HG03521 (cell line): ENCODE data around the gene DDN.

Source experiments
- ATAC-seq: cut with Tn5 transposase; IDR thresholded peaks from one replicate; pipeline ENCODE4 v1.9.1; 2021; ENCODE audit warnings: mild to moderate bottlenecking, moderate library complexity; ENCODE audit not compliant: unreplicated experiment

DDN gene

GRCh38 chr12:48985901-48986300, 13.3 kb downstream of the DDN start:
- ATAC-seq = no peak

- ATAC-seq = no peak
These were observed 13.7 kb downstream of the DDN start for GRCh38 chr12:48985475-48985897.

- no peak for ATAC-seq
These were observed 16.6 kb downstream of the DDN start for GRCh38 chr12:48982397-48983080.

GRCh38 chr12:48981757-48982157, 17.4 kb downstream of the DDN start:
- ATAC-seq = no peak

GRCh38 chr12:48980953-48981756, 18.0 kb downstream of the DDN start:
- ATAC-seq = no peak

- ATAC-seq = no peak
These were observed 18.7 kb downstream of the DDN start for GRCh38 chr12:48980389-48980952.

- ATAC-seq = no peak
These were observed 19.4 kb downstream of the DDN start for GRCh38 chr12:48979602-48980388.

- no peak for ATAC-seq
These were observed 20.2 kb downstream of the DDN start for GRCh38 chr12:48978741-48979601.

- ATAC-seq = peak; percentile 16
These were observed 20.9 kb downstream of the DDN start, which contains the start of gene WNT1 for GRCh38 chr12:48978291-48978740. WNT1 (plus strand) TSS chr12:48978322; CDS start chr12:48978651, 329 bp downstream.

- ATAC-seq = peak; percentile 43
These were observed 21.6 kb downstream of the DDN start for GRCh38 chr12:48977290-48978281.

GRCh38 chr12:48973941-48974673, 25.1 kb downstream of the DDN start:
- ATAC-seq = no peak

GRCh38 chr12:48973531-48973930, 25.6 kb downstream of the DDN start:
- ATAC-seq = no peak

- ATAC-seq = no peak
These were observed 26.2 kb downstream of the DDN start for GRCh38 chr12:48972952-48973483.

GRCh38 chr12:48972213-48972951, 26.8 kb downstream of the DDN start:
- ATAC-seq = no peak

GRCh38 chr12:48970702-48971334, 28.4 kb downstream of the DDN start:
- no peak for ATAC-seq

- no peak for ATAC-seq
These were observed 29.1 kb downstream of the DDN start for GRCh38 chr12:48969833-48970701.
